T follicular helper cell (primary cell): ENCODE measurements around the gene DISC1.
"Not testable (repeated sequence)": the region's sequence is repeated elsewhere in the genome, so short reads cannot be mapped to it uniquely, and the experiment has no call there.

Source experiments
- DNase-seq: peaks from one replicate; pipeline ENCODE4 v3.0.0-alpha.2; 2020; ENCODE audit warnings: low read depth

DISC1 gene

DNA sequence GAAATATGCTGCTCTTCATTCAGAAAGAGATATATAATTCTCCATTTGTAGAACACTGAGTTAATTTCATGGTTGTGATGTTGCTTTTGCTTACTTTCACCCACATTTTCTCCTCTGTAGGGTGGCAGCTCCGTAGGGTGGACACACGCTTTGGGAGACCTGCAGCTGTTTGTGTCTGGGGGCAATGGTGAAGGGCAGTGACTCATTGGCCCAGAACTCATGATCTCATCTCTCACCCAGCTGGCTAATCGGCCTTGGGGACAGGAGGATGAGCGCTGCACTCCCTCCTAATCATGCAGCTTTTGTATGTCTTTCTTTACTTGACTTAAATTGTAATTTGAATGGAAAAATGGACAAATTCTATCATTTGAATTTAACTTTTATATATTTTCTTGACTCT lies 9.6 kb downstream of the DISC1 start:
- DNase-seq, result no peak

DNA sequence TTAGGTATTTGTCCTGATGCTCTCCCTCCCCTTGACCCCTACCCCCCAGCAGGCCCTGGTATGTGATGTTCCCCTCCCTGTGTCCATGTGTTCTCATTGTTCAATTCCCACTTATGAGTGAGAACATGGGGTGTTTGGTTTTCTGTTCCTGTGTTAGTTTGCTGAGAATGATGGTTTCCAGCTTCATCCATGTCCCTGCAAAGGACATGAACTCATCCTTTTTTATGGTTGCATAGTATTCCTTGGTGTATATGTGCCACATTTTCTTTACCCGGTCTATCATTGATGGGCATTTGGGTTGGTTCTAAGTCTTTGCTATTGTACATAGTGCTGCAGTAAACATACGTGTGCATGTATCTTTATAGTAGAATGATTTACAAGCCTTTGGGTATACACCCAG lies 10.3 kb downstream of the DISC1 start:
- DNase-seq, result not testable (repeated sequence)

GRCh38 chr1:231638647-231639046 lies 12.1 kb downstream of the DISC1 start:
- no peak for DNase-seq

DNA sequence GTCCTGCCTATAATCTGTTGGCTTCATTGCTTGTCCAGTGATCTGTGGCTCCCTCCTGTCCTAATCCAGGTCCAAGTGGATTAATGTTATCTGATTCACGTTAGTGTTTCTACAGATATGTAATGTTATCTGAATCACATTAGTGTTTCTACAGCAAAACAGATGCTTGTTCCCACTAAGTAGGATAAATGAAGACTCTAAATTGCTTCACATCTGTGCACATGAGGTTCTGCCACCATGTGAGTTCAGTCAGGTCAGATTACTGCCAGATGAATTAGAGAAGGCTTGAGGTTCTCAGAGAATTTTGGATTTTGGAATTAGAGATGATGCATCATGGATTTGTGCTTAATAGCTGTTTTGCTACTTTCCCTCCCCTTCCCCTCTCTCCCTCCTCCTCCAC lies 13.2 kb downstream of the DISC1 start:
- DNase-seq, result no peak

DNA sequence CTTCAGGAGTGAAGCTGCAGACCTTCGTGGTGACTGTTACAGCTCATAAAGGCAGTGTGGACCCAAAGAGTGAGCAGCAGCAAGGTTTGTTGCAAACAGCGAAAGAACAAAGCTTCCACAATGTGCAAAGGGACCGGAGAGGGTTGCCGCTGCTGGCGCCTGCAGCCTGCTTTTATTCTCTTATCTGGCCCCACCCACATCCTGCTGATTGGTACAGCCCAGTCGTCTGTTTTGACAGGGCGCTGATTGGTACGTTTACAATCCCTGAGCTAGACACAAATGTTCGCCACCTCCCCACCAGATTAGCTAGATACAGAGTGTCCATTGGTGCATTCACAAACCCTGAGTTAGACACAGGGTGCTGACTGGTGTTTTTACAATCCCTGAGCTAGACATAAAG lies 14.9 kb downstream of the DISC1 start:
- not testable (repeated sequence) for DNase-seq

DNA sequence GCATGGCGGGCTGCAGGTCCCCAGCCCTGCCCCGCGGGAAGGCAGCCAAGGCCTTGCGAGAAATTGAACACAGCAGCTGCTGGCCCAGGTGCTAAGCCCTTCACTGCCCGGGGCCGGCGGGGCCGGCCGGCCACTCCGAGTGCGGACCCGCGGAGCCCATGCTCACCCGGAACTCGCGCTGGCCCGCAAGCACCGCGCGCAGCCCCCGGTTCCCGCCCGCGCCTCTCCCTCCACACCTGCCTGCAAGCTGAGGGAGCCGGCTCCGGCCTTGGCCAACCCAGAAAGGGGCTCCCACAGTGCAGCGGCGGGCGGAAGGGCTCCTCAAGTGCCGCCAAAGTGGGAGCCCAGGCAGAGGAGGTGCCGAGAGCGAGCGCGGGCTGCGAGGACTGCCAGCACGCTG lies 15.5 kb downstream of the DISC1 start:
- not testable (repeated sequence) for DNase-seq

GRCh38 chr1:231642618-231643017 lies 16.0 kb downstream of the DISC1 start:
- no peak for DNase-seq

DNA sequence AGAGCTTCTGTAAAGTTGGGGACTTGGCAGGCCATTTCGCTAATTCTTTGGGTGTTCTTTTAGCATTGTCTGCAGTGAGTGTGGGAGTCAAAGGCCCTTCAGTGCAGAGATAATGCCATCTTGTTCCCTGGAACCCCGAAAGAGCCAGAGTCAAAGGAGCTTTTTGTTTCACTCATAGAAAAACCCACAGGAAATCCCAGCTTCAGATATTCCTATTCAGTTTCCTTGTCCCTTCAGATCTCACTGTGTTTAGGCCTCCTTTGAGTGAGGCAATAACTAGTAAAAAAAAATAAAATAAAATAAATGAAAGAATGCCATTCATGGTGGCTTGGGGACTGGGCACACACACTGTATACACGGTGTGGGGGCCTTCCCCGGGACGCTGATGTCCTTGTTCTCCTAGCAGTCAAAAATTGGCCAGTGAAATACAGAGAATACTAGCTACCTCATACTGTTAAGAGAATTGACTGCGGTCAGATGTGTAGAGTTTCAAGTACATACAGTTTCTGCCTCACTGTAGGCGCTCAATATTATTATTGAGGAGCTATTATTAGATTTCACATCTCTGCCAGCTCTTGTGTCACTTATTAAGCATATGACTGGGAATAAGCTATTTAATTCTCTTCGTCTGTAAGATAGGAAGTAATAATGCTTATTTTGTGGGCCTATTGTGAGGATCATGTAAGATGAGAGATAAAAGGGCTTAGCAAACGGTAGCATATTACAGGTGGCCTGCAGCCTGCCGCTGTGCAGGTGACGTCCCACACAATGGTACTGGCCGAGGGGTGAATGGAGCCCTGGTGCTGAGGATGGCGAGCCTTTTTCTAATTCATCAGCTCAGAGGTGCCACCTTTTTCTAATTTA lies 16.7 kb downstream of the DISC1 start:
- DNase-seq, result no peak

GRCh38 chr1:231643935-231644237 lies 17.3 kb downstream of the DISC1 start:
- no peak for DNase-seq

GRCh38 chr1:231645634-231646033 lies 19.0 kb downstream of the DISC1 start:
- not testable (repeated sequence) for DNase-seq

DNA sequence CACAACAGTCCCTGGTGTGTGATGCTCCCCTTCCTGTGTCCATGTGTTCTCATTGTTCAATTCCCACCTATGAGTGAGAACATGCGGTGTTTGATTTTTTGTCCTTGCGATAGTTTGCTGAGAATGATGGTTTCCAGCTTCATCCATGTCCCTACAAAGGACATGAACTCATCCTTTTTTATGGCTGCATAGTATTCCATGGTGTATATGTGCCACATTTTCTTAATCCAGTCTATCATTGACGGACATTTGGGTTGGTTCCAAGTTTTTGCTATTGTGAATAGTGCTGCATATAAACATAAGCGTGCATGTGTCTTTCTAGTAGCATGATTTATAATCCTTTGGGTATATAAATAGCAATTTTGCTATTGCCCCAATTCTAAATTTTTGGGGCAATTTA lies 19.6 kb downstream of the DISC1 start:
- not testable (repeated sequence) for DNase-seq

DNA sequence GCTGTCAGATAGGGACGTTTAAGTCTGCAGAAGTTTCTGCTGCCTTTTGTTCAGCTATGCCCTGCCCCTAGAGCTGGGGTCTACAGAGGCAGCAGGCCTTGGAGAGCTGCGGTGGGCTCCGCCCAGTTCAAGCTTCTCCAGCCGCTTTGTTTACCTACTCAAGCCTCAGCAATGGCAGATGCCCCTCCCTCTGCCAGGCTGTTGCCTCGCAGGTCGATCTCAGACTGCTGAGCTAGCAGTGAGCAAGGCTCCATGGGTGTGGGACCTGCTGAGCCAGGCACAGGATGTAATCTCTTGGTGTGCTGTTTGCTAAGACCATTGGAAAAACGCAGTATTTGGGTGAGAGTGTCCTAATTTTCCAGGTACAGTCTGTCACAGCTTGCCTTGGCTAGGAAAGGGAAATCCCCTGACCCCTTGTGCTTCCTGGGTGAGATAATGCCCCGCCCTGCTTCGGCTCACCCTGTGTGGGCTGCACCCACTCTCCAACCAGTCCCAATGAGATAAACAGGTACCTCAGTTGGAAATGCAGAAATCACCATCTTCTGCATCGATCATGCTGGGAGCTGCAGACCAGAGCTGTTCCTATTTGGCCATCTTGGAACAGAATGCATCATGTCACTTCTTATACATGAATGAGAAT lies 25.2 kb downstream of the DISC1 start:
- not testable (repeated sequence) for DNase-seq

DNA sequence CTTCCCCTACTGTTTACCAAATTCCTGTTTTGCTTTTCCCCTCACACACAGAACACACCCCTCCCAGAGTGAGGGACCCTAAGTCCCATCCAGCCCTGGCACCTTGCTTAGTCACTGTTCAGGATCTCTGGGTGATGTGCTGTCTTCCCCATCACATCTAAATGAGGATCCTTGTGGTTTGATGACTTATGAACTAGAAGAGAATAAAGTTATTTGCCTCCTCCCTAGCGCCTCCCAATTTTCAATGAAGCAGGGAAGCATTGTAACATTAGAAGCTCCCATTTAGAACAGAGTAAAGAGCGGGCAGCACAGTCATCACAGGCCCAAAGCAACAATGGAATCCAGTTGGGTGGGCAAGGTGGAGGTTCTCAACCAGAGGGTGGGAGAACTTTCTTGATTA lies 27.0 kb downstream of the DISC1 start:
- no peak for DNase-seq

GRCh38 chr1:231656741-231657140 lies 30.2 kb downstream of the DISC1 start:
- no peak for DNase-seq

- not testable (repeated sequence) for DNase-seq
Observed at GRCh38 chr1:231658223-231658622, 31.6 kb downstream of the DISC1 start.

GRCh38 chr1:231660198-231660597 lies 33.6 kb downstream of the DISC1 start:
- DNase-seq, result no peak

DNA sequence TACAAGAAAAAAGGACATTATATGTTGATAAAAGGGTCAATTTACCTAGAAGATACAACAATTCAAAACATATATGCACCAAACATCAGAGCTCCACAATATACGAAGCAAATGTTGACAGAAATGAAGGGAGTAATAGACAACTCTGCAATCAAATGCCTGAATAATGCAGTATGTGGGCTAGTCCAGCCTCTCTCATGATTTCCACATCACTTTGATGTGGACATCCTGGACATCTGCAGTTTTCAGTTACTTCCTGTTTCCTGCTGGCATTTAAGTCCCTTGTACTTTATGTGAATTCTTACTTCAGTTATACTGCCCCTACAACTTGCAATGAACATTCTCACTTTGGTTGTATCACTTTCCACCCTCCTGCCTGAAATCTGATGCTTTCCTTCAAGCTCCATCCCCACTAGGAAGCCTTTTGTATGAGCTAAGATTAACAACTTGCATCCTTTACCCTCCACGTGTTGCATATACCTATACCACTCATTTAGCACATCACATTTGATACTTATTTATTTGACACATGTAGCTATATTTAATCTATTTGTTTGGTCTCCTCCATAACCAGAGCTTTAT lies 36.7 kb downstream of the DISC1 start:
- DNase-seq, result no peak

DNA sequence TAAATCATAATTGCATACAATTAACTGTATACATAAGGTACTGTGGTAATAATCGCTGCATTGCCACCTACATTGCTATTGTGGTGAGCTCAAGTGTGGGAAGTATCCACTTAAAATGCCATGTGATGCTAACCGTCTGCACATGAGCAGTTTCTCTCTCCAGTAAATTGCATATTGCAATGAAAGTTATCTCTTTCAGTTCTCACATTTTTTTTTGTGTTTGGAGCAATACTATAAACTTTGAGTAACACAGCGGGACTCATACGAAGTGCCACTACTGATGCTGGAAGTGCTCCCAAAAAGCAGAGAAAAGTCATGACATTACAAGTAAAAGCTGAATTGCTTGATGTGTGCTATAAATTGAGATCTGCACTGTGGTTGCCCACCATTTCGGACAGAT lies 38.5 kb downstream of the DISC1 start:
- DNase-seq, result no peak

DNA sequence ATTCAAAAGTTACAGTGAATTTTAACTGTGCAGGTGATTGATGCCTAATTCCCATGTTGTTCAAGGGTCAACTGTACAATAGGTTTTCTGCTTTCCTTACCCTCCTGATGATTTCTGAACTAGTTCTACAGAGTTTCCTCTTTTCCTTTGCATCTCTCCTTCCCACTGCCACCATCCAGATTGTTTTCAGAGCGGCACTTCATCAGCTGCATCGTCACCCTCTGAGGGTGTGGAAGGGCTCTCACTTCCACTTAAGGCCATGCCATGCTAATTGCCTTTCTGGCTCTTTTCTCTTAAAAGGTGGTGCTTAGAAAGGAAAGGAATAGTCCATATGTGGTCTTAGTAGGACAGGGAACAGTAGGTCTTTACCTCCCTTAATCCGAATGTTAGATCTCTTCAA lies 39.1 kb downstream of the DISC1 start:
- DNase-seq, result no peak

GRCh38 chr1:231666220-231666936 lies 39.8 kb downstream of the DISC1 start:
- no peak for DNase-seq

DNA sequence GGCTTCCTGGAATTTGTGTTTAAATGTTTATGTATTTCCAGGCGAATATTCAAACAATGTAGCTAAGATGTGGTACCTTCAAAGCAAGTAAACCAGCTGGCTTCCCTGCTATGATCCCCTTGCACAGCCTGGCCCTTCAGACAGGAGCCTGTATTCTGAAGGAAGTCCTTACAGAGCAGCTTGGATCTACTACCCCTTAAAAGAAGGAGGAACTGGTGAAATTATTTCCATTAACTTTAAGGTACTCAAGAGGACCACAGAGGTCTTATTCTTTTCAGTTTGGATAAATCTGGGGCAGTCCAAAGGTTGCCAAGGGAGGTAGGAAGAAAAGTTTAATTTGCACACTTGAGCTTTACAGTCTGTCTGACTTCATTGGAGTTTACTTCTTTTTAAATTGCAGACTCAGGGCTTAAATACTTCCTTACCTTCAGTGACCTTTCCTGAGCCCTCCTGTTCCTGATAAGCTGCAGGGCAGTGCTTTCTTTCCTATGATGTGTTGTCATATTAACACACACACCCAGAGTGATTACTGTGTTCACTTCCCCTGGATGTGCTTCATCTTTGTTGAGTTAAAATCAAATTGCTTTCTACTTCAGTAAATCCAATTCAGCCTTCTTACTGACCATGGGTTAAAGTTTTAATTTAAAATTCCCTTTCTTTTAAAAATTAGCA lies 40.5 kb downstream of the DISC1 start:
- no peak for DNase-seq

- no peak for DNase-seq
Observed at GRCh38 chr1:231667896-231668506, 41.4 kb downstream of the DISC1 start.
